COLO668 (cell line): ENCODE measurements around the gene KCNB1.

Experiments
- DNase-seq: peaks from one replicate; lab custom pipeline; 2025; ENCODE audit not compliant: unreplicated experiment; lab: John Stamatoyannopoulos, UW

Gene KCNB1

GRCh38 chr20:49471397-49471796 lies 11.1 kb downstream of the KCNB1 start:
- no peak for DNase-seq

GRCh38 chr20:49470922-49471321 lies 11.5 kb downstream of the KCNB1 start:
- no peak for DNase-seq

GRCh38 chr20:49469060-49469459 lies 13.4 kb downstream of the KCNB1 start:
- DNase-seq: no peak

- DNase-seq: no peak
These were observed 14.1 kb downstream of the KCNB1 start for GRCh38 chr20:49468412-49468811.

- no peak for DNase-seq
These were observed 16.2 kb downstream of the KCNB1 start for GRCh38 chr20:49466114-49466912.

- no peak for DNase-seq
These were observed 17.9 kb downstream of the KCNB1 start for GRCh38 chr20:49464556-49464955.

- DNase-seq: no peak
These were observed 19.8 kb downstream of the KCNB1 start for GRCh38 chr20:49462626-49463025.

- DNase-seq: no peak
These were observed 20.4 kb downstream of the KCNB1 start for GRCh38 chr20:49461894-49462620.

- no peak for DNase-seq
These were observed 21.6 kb downstream of the KCNB1 start for GRCh38 chr20:49460916-49461315.

- DNase-seq: no peak
These were observed 22.3 kb downstream of the KCNB1 start for GRCh38 chr20:49460131-49460530.

GRCh38 chr20:49459684-49460083 lies 22.8 kb downstream of the KCNB1 start:
- no peak for DNase-seq

- DNase-seq: no peak
These were observed 25.0 kb downstream of the KCNB1 start for GRCh38 chr20:49457444-49457843.

- DNase-seq: no peak
These were observed 25.8 kb downstream of the KCNB1 start for GRCh38 chr20:49456646-49457045.

GRCh38 chr20:49455691-49456090 lies 26.8 kb downstream of the KCNB1 start:
- DNase-seq: no peak

- DNase-seq: no peak
These were observed 30.4 kb downstream of the KCNB1 start for GRCh38 chr20:49452011-49452482.

- DNase-seq: no peak
These were observed 32.2 kb downstream of the KCNB1 start for GRCh38 chr20:49450281-49450721.

GRCh38 chr20:49448917-49449316 lies 33.6 kb downstream of the KCNB1 start:
- no peak for DNase-seq

- DNase-seq: no peak
These were observed 34.3 kb downstream of the KCNB1 start for GRCh38 chr20:49447946-49448809.

- DNase-seq: no peak
These were observed 35.1 kb downstream of the KCNB1 start for GRCh38 chr20:49447364-49447763.

- DNase-seq: no peak
These were observed 35.7 kb downstream of the KCNB1 start for GRCh38 chr20:49446808-49447207.

- DNase-seq: no peak
These were observed 36.4 kb downstream of the KCNB1 start for GRCh38 chr20:49446080-49446479.
